Spleen (tissue), 11 donors: ENCODE results near the gene ZNF106. TPM values are rescaled to one million over a fixed set of nuclear protein-coding genes. Genes with fewer than 3 reads are reported as not detected.

Experiments
- DNase-seq: peaks from one replicate; pipeline ENCODE4 v3.0.0-alpha.2; 2020
- H3K27ac ChIP-seq, 8 donors: fragments of 200-600 bp; sonication (generic) in 7 of 8; 1 replicate in 4 of 8; 2 replicates in 4 of 8; pipeline versions ENCODE4 v1.5.0 to v1.8.0; 2016 to 2021; ENCODE audit warnings: inconsistent platforms in 4 of 8, mild to moderate bottlenecking in 4 of 8, moderate library complexity in 1 of 8
- H3K27me3 ChIP-seq, 7 donors: fragments of 200-600 bp; sonication (generic) in 6 of 7; replicated peaks in 1 of 7; 1 replicate in 4 of 7; 2 replicates in 3 of 7; pipeline versions ENCODE4 v1.5.0 to v1.8.0; 2016 to 2021; ENCODE audit warnings: inconsistent platforms in 3 of 7, mild to moderate bottlenecking in 1 of 7
- H3K36me3 ChIP-seq, 6 donors: fragments of 200-600 bp; sonication (generic) in 5 of 6; 1 replicate in 4 of 6; 2 replicates in 2 of 6; pipeline versions ENCODE4 v1.5.0 to v1.8.0; 2016 to 2021; ENCODE audit warnings: inconsistent platforms in 2 of 6
- H3K4me1 ChIP-seq, 6 donors: fragments of 200-600 bp; sonication (generic) in 5 of 6; 1 replicate in 3 of 6; 2 replicates in 3 of 6; pipeline versions ENCODE4 v1.5.0 to v1.8.0; 2016 to 2021; ENCODE audit warnings: inconsistent platforms in 3 of 6
- H3K4me3 ChIP-seq, 8 donors: fragments of 200-600 bp; sonication (generic) in 7 of 8; 1 replicate in 4 of 8; 2 replicates in 4 of 8; pipeline versions ENCODE4 v1.5.0 to v1.8.0; 2016 to 2021; ENCODE audit warnings: inconsistent platforms in 4 of 8, mild to moderate bottlenecking in 4 of 8, moderate library complexity in 2 of 8
- H3K9me3 ChIP-seq, 8 donors: fragments of 200-600 bp; sonication (generic) in 7 of 8; 1 replicate in 4 of 8; 2 replicates in 4 of 8; pipeline versions ENCODE4 v1.5.0 to v1.8.0; 2016 to 2021; ENCODE audit warnings: inconsistent platforms in 4 of 8
- POLR2A ChIP-seq, 3 donors: fragments of 450-650 bp; IDR thresholded peaks; one replicate each; pipeline ENCODE4 v1.5.1; 2017; ENCODE audit warnings: antibody characterized with exemption in 3 of 3, mild to moderate bottlenecking in 1 of 3
- POLR2AphosphoS5 ChIP-seq, 3 donors: sonication (generic); formaldehyde crosslinking; IDR thresholded peaks; one replicate each; pipeline ENCODE4 v1.5.1; 2017; ENCODE audit warnings: antibody characterized with exemption in 3 of 3
- WGBS, 5 donors: extraction: QIAGEN DNeasy Blood & Tissue Kit in 3 of 5; methylation state at CpG; one replicate each; pipeline versions ENCODE4 v1.1.5 to v1.1.7; 2013 to 2018; 5-methylcytosine and 5-hydroxymethylcytosine counted together
- intact Hi-C: fragments of 100-400 bp; cut with DNase I; formaldehyde crosslinking; loops from one replicate; pipeline ENCODE4 v1.15.0; 2023; ENCODE audit warnings: low total_unique reads
- polyA plus RNA-seq, 3 donors: library from polyadenylated mRNA; stranded (reverse); fragments of 200-250 nt; gene quantifications; one replicate each; pipeline ENCODE4 v1.2.1, GENCODE V29; 2013
- total RNA-seq, 7 donors: library from RNA; depleted of rRNA in 3 of 7; stranded (reverse); fragments of >200 nt in 3 of 7; fragmentation: NEBNext Ultra II Directional in 4 of 7; extraction: Animal tissue kit (Norgen Biotek cat#: 25700) in 4 of 7; gene quantifications; one replicate each; pipeline versions ENCODE4 v1.1.0 to v1.2.1, GENCODE V29; 2016 to 2021
- TF ChIP-seq, protein P1 (sequence below), 11 experiments: fragments of 200-600 bp in 7 of 11; fragments of 450-650 bp in 4 of 11; sonication (generic) in 4 of 11; IDR thresholded peaks in 8 of 11; conservative IDR thresholded peaks in 3 of 11; 1 replicate in 7 of 11; 2 replicates in 4 of 11; pipeline versions ENCODE4 v1.4.0 to v1.8.0; 2016 to 2021; ENCODE audit warnings: antibody characterized with exemption in 11 of 11, inconsistent platforms in 4 of 11, mild to moderate bottlenecking in 1 of 11
- donor health status: healthy with polysubstance abuse.
- donor health status: DM: no; HTN: no; CAD: no; lungs with moderate emphysema.
- donor health status: DM: no; HTN: no; CAD: no.
- donor health status: Bipolar disorder and iron deficiency.
- donor health status: healthy.
- donor health status: DM: no; HTN: no; CAD: no.
- donor health status: DM: yes; HTN: yes; CAD: no.

The ZNF106 gene
- total and polyA plus RNA-seq, 10 donors = 4.6 to 93.3 (median 71.3) TPM

DNA sequence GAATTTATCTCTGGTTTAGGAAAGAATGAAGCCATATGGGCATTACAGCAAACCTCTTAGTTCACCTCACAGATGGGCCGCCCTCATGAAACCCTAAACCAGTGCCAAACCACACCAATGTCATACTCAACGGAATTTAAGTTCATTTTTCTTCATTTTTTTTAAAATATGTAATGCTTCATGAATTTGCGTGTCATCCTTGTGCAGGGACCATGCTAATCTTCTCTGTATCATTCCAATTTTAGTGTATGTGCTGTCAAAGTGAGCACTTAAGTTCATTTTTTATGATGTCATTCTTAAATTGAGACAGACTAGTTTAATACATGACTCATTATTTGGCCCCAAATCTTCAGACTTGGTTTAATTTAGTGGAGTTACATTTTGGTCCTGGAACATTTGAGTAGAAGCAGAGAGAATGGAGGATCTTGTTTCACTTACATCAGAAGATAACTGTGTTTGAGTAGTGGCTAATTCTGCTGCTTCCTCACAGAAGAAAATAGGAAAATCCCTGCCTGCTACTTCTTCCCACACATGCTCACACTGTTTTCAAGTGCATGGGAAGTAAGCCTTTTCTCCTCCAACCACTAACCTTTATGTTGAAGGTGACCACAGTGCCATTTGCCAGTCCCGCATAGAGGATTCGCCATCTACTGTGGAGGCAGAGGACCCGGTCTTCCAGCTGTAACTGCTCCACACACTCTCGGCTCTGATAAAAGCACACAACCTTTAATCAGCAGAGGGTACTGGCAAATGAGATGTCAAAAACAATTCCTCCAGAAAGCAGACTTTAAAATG is 63.3 kb downstream of the ZNF106 start:
- intact Hi-C loops = no loop called here
- Histone ChIP-seq H3K27me3 (no peaks in the 10 kb centered on the region), H3K36me3 (peaks cover 3 to 100% (median 100%) of the 10 kb centered on the region in 6 donors), H3K4me1 (no peaks in the 10 kb centered on the region), H3K4me3 (no peak overlapping the region), H3K9me3 (no peaks in the 10 kb centered on the region), H3K27ac (no peak overlapping the region)
- WGBS, 5 donors = 88 to 96% (median 96%) methylated on average over 7 of the region's 7 CpGs
- no peak for DNase-seq
- TF ChIP-seq POLR2AphosphoS5 (IDR thresholded peaks at IDR 0.05) (no peak), POLR2A (IDR thresholded peaks at IDR 0.05) (no peak)
- TF ChIP-seq, protein P1, sequence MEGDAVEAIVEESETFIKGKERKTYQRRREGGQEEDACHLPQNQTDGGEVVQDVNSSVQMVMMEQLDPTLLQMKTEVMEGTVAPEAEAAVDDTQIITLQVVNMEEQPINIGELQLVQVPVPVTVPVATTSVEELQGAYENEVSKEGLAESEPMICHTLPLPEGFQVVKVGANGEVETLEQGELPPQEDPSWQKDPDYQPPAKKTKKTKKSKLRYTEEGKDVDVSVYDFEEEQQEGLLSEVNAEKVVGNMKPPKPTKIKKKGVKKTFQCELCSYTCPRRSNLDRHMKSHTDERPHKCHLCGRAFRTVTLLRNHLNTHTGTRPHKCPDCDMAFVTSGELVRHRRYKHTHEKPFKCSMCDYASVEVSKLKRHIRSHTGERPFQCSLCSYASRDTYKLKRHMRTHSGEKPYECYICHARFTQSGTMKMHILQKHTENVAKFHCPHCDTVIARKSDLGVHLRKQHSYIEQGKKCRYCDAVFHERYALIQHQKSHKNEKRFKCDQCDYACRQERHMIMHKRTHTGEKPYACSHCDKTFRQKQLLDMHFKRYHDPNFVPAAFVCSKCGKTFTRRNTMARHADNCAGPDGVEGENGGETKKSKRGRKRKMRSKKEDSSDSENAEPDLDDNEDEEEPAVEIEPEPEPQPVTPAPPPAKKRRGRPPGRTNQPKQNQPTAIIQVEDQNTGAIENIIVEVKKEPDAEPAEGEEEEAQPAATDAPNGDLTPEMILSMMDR (IDR thresholded peaks at IDR 0.05 in 8 of 11, conservative IDR thresholded peaks at IDR 0.05 in 3 of 11) = no peak

DNA sequence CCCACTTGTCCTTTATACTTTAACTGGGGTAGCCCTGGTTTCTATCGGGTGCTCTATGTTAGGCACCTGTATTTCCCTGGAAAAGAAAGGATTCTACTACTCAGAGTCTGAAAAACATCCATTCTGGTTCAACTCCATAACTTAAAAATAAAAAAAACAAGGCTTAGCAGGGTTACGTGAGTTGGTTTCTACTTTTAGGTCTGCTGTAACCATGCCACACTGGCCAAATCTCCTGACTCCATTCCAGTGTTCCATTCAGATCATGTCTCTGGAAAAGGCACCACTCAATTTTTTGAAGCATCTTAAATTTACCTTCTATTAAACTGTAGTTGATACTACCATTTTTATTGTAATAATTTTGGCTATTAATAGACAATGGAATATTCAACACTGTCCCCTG is 69.6 kb downstream of the ZNF106 start:
- DNase-seq = no peak
- H3K36me3 ChIP-seq = peaks cover 0 to 100% (median 100%) of the 10 kb centered on the region in 6 donors
- H3K4me3 ChIP-seq = no peak overlapping the region
- H3K4me1 ChIP-seq = no peaks in the 10 kb centered on the region
- H3K27ac ChIP-seq = no peak overlapping the region
- TF ChIP-seq, protein P1 (IDR thresholded peaks at IDR 0.05 in 8 of 11, conservative IDR thresholded peaks at IDR 0.05 in 3 of 11) = no peak
- TF ChIP-seq POLR2AphosphoS5 (IDR thresholded peaks at IDR 0.05) (no peak), POLR2A (IDR thresholded peaks at IDR 0.05) (no peak)
- no peaks in the 10 kb centered on the region for H3K9me3 ChIP-seq
- intact Hi-C loops = no loop called here
- H3K27me3 ChIP-seq = no peaks in the 10 kb centered on the region
- 90 to 99% (median 95%) methylated on average over 2 of the region's 2 CpGs for WGBS, 5 donors

DNA sequence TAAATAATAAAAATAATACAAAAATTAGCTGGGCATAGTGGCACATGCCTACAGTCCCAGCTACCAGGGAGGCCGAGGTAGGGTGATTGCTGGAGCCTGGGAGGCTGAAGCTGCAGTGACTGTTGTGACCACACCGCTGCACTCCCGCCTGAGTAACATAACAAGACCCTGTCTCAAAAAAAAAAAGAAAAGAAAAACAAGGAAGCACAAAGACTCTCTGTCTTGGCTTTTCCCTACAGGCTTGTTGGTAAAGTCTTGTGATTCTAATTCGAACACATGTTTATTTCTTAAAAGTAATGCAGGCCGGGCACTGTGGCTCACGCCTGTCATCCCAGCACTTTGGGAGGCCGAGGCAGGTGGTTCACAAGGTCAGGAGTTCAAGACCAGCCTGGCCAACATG is 71.6 kb downstream of the ZNF106 start:
- DNase-seq = no peak
- intact Hi-C loops = no loop called here
- no peaks in the 10 kb centered on the region for H3K27me3 ChIP-seq
- WGBS, 5 donors = 89 to 98% (median 91%) methylated on average over 7 of the region's 7 CpGs
- H3K9me3 ChIP-seq = no peaks in the 10 kb centered on the region
- no peak overlapping the region for H3K4me3 ChIP-seq
- no peak for TF ChIP-seq POLR2A (IDR thresholded peaks at IDR 0.05)
- TF ChIP-seq POLR2AphosphoS5 (IDR thresholded peaks at IDR 0.05) = no peak
- TF ChIP-seq, protein P1 (IDR thresholded peaks at IDR 0.05 in 8 of 11, conservative IDR thresholded peaks at IDR 0.05 in 3 of 11) = no peak
- no peaks in the 10 kb centered on the region for H3K4me1 ChIP-seq
- no peak overlapping the region for H3K27ac ChIP-seq
- peaks cover 0 to 100% (median 97%) of the 10 kb centered on the region in 6 donors for H3K36me3 ChIP-seq

DNA sequence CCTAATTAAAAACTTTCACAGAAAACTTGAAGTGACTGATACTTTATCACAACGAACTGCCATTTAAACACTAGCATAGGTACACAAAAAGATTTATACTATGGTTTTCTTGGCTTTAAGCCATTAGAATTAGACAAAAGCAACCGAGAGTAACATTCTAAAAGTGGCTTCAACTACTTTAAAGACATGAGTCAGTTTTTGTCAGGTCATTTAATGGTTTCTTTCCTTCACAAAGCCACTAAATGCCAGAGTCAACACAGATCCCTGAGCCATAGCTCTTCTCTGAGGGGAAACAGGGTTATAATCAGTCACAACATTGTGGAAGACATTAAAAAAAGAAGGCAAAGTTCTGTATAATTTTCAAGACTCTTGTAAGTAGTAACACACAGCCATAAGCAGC is 77.0 kb downstream of the ZNF106 start:
- TF ChIP-seq POLR2AphosphoS5 (IDR thresholded peaks at IDR 0.05) (no peak), POLR2A (IDR thresholded peaks at IDR 0.05) (no peak)
- TF ChIP-seq, protein P1 (IDR thresholded peaks at IDR 0.05 in 8 of 11, conservative IDR thresholded peaks at IDR 0.05 in 3 of 11) = no peak
- H3K27ac ChIP-seq = no peak overlapping the region
- 79 to 88% (median 87%) methylated on average over 2 of the region's 2 CpGs for WGBS, 5 donors

More for the DNA sequence above, 77.0 kb downstream of the ZNF106 start:
- Histone ChIP-seq H3K4me1 (no peaks in the 10 kb centered on the region), H3K4me3 (no peak overlapping the region), H3K27me3 (no peaks in the 10 kb centered on the region), H3K36me3 (peaks cover 0 to 100% (median 70%) of the 10 kb centered on the region in 6 donors), H3K9me3 (no peaks in the 10 kb centered on the region)
- DNase-seq = no peak
- intact Hi-C loops = no loop called here
